Hematopoietic multipotent progenitor cell treated with erythropoietin and hydrocortisone succinate and interleukin-3 and kit ligand, for 8 days (in vitro differentiated cells): ENCODE results near the gene BAIAP2L1.

ENCODE experiments used
- DNase-seq: peaks from one replicate; pipeline ENCODE4 v3.0.0-alpha.2; 2015

Gene BAIAP2L1

GRCh38 chr7:98289333-98289875, 111.5 kb downstream of the BAIAP2L1 start:
- DNase-seq = no peak

GRCh38 chr7:98288064-98288823, 112.6 kb downstream of the BAIAP2L1 start:
- no peak for DNase-seq

- DNase-seq = no peak
Measured at GRCh38 chr7:98287486-98287959, 113.4 kb downstream of the BAIAP2L1 start.

- no peak for DNase-seq
Measured at GRCh38 chr7:98286701-98287485, 114.0 kb downstream of the BAIAP2L1 start.

- DNase-seq = no peak
Measured at GRCh38 chr7:98286093-98286539, 114.8 kb downstream of the BAIAP2L1 start.

GRCh38 chr7:98285157-98286092, 115.5 kb downstream of the BAIAP2L1 start:
- DNase-seq = no peak

- DNase-seq = peak; percentile 9
Measured at GRCh38 chr7:98284335-98285036, 116.4 kb downstream of the BAIAP2L1 start.

GRCh38 chr7:98283887-98284222, 117.0 kb downstream of the BAIAP2L1 start:
- DNase-seq = no peak

GRCh38 chr7:98283127-98283886, 117.6 kb downstream of the BAIAP2L1 start:
- peak; percentile 4 for DNase-seq

GRCh38 chr7:98282703-98283102, 118.2 kb downstream of the BAIAP2L1 start:
- DNase-seq = peak; percentile 5

- DNase-seq = peak; percentile 28
Measured at GRCh38 chr7:98281757-98282606, 118.9 kb downstream of the BAIAP2L1 start.

- DNase-seq = peak; percentile 87
Measured at GRCh38 chr7:98280791-98281756, 119.8 kb downstream of the BAIAP2L1 start, which contains the start of gene BRI3. TSS of gene BRI3 (plus strand) at chr7:98281686. CDS start at chr7:98281796, 110 bp downstream.

- DNase-seq = no peak
Measured at GRCh38 chr7:98280296-98280695, 120.6 kb downstream of the BAIAP2L1 start.

GRCh38 chr7:98278936-98279335, 122.0 kb downstream of the BAIAP2L1 start:
- DNase-seq = peak; percentile 11

- no peak for DNase-seq
Measured at GRCh38 chr7:98278408-98278807, 122.5 kb downstream of the BAIAP2L1 start.

- DNase-seq = no peak
Measured at GRCh38 chr7:98276241-98276761, 124.6 kb downstream of the BAIAP2L1 start.

GRCh38 chr7:98267303-98267702, 133.6 kb downstream of the BAIAP2L1 start:
- no peak for DNase-seq

- peak; percentile 29 for DNase-seq
Measured at GRCh38 chr7:98266840-98267239, 134.1 kb downstream of the BAIAP2L1 start.
